22Rv1 (cell line): Measurements from ENCODE around the gene ALDH1L1.

Source experiments
- H3K27ac ChIP-seq: fragments of 450-650 bp; 2 replicates; pipeline ENCODE4 v1.5.1; 2017
- CTCF ChIP-seq: fragments of 450-650 bp; IDR thresholded peaks from 2 replicates; pipeline ENCODE4 v1.5.1; 2017; ENCODE audit warnings: mild to moderate bottlenecking
- ZFX ChIP-seq: fragments of 450-650 bp; IDR thresholded peaks from 2 replicates; pipeline ENCODE4 v1.6.1; 2017; ENCODE audit warnings: antibody characterized with exemption, borderline replicate concordance

The ALDH1L1 gene

GRCh38 chr3:126127452-126127851 is 52.9 kb downstream of the ALDH1L1 start:
- no peak overlapping the region for H3K27ac ChIP-seq
- TF ChIP-seq CTCF = no peak

DNA sequence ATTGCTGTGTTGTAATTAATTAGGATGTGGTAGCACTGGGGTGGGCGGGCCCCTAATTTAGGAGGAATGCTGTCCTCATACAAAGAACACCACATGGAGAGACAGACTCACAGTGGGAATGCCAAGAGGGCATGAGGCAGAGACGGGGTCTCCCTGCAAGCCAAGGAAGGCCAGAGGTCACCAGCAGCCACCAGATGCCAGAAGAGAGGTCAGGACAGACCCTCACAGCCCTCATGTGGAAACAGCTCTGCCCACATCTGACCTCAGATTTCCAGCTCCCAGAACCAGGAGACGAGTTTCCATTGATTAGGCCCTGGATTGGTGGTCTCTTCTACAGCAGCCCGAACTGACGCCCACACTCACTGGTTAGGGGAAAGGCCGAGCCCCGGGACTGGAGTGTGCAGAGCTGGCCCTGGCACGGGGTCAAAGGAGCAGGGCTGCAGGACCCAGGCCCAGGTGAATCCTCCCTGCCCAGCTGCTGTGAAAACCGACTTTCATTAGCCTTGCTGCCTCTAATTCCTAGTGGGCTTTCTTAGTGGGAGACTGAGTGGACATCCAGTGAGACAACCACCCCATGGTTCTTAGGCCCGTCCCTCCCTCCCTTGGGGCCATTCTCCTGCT is 53.5 kb downstream of the ALDH1L1 start:
- no peak overlapping the region for H3K27ac ChIP-seq
- TF ChIP-seq ZFX (no peak), CTCF (no peak)

DNA sequence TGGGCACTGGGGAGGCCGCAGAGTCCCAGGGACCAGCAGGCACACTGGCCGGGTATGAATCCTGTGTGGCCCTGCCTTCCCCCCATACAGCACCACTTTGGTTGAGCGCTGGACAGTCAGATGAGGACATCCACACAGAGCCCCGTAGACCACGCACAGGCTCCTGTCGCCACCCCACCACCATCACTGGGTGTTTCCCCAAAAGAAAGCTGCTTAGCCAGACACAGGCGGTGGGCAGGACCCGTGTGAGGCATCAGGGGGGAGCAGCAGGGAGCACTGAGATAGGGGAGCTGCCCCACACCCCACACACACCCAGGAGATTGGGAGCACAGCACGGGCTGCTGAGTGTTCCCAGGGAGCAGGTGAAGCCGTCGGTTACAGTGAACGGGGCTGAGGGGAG is 54.1 kb downstream of the ALDH1L1 start:
- no peak overlapping the region for H3K27ac ChIP-seq
- no peak for TF ChIP-seq ZFX
- no peak for TF ChIP-seq CTCF

DNA sequence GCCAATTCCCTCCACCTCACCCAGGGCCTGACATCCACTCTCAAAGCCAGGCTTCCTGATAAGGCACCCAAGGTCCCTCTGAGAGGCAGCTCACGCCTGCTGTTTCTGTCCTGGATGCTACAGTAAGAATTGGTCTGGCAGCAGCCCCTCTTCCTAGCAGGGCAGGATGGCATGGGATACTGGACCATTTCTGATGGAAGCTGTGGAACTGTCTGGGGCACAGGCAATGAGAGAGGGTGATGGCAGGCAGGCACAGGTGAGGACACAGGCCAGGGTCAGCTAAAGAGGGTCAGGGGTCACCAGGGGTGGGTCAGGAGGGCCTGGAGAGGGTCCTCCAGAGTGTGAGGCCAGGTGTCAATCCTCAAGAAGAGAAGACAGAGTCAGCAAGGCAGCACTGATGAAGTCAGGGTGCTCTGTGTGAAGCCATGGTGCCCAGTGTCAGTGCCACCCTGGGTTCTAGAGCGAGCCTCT is 54.6 kb downstream of the ALDH1L1 start:
- H3K27ac ChIP-seq = no peak overlapping the region
- TF ChIP-seq ZFX (no peak), CTCF (no peak)

DNA sequence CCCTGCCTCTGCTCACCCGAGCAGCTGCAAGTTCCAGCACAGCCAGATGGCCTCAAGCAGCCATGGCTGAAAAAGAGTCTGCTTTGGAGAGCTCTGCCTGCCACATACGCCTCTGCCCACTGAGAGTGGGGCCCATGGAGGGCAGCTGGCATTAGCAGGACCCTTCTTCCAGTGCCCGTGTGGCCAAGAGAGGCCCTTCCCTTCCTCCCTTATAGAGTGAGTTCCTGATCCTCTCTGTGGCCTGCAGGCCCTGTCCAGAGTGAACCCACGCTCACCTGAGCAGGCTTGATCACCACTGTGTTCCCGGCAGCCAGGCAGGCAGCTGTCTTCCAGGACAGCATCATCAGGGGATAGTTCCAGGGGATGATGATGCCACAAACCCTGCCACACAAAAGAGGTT is 55.0 kb downstream of the ALDH1L1 start:
- no peak overlapping the region for H3K27ac ChIP-seq
- TF ChIP-seq ZFX (no peak), CTCF (no peak)

DNA sequence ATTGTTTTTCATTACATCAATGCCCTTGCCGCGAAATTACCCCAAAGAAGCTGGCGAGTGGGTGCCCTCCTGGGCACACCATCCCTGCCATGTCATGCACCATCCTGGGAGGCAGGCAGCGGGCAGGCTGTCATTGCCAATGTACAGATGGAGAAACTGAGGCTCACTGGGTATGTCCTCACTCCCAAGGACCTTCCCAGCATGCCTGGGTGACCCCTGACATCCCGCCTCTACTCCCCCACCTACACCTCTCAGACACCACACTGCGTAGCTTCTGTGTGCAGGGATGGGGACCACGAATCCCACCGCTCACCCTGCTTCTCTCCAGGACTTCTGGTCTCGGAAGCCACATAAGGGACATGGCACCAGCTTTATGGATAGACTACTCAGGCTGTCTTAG is 55.5 kb downstream of the ALDH1L1 start:
- no peak for TF ChIP-seq CTCF
- no peak for TF ChIP-seq ZFX

GRCh38 chr3:126124148-126124868 is 56.1 kb downstream of the ALDH1L1 start:
- TF ChIP-seq ZFX = no peak

More for the DNA sequence above, 55.5 kb downstream of the ALDH1L1 start:
- no peak overlapping the region for H3K27ac ChIP-seq

GRCh38 chr3:126121632-126122031 is 58.8 kb downstream of the ALDH1L1 start:
- no peak for TF ChIP-seq CTCF
- no peak for TF ChIP-seq ZFX
- H3K27ac ChIP-seq = no peak overlapping the region

More at GRCh38 chr3:126124148-126124868, 56.1 kb downstream of the ALDH1L1 start:
- no peak overlapping the region for H3K27ac ChIP-seq
